A549 (cell line): ENCODE results near the gene UGT1A4.

Source experiments
- JUN ChIP-seq, 2 experiments: fragments of >200 bp; sonication (Bioruptor Twin); formaldehyde crosslinking; IDR thresholded peaks; 2 replicates in 1 of 2; 3 replicates in 1 of 2; pipeline ENCODE4 v1.6.1; 2016 to 2017
- MYC ChIP-seq: IDR thresholded peaks from 2 replicates; pipeline ENCODE4 v1.6.1; 2012; ENCODE audit warnings: mild to moderate bottlenecking, inconsistent platforms, low read length, improper control_type of control experiment, borderline replicate concordance
- POLR2A ChIP-seq: IDR thresholded peaks from 2 replicates; pipeline ENCODE4 v1.6.1; 2012; ENCODE audit warnings: mild to moderate bottlenecking, low read length
- RFX5 ChIP-seq: fragments of 450-650 bp; IDR thresholded peaks from 2 replicates; pipeline ENCODE4 v1.7.1; 2014; ENCODE audit warnings: antibody characterized with exemption, mild to moderate bottlenecking, moderate library complexity
- TF ChIP-seq, protein P1 (sequence below): fragments of >200 bp; sonication (Bioruptor Twin); formaldehyde crosslinking; IDR thresholded peaks from 3 replicates; pipeline ENCODE4 v1.5.1; 2016

DNA sequence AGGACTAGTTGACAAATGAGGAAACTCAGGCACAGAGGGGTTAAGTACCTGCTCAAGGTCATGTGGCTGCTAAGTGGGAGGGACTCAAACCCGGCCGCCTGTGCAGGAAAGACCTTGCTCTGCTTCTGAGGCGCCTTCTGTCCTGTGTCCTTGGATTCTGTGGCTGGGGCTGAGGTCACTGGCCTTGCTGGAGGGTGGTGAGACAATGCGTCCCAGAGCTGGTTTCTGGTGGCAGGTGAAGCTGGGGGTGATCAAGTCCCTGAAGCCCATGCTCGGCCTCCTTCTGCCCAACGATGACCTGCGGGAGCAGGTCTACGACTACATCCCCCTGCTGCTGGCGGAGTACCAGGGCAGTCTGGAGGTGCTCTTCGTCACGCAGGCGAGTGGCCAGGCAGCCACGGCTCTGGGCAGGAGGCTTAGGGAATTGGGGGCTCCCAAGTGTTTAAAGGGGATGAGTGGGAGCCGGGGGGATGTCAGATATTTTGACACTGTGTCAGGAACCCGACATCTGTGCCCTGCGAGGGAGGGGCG is 75.7 kb downstream of the UGT1A4 start:
- TF ChIP-seq POLR2A: no peak
- TF ChIP-seq, protein P1, sequence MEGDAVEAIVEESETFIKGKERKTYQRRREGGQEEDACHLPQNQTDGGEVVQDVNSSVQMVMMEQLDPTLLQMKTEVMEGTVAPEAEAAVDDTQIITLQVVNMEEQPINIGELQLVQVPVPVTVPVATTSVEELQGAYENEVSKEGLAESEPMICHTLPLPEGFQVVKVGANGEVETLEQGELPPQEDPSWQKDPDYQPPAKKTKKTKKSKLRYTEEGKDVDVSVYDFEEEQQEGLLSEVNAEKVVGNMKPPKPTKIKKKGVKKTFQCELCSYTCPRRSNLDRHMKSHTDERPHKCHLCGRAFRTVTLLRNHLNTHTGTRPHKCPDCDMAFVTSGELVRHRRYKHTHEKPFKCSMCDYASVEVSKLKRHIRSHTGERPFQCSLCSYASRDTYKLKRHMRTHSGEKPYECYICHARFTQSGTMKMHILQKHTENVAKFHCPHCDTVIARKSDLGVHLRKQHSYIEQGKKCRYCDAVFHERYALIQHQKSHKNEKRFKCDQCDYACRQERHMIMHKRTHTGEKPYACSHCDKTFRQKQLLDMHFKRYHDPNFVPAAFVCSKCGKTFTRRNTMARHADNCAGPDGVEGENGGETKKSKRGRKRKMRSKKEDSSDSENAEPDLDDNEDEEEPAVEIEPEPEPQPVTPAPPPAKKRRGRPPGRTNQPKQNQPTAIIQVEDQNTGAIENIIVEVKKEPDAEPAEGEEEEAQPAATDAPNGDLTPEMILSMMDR: no peak
- TF ChIP-seq MYC: no peak
- TF ChIP-seq JUN (IDR thresholded peaks at IDR 0.05): no peak
- no peak for TF ChIP-seq RFX5
